HG03175 (cell line): Measurements from ENCODE around the gene POU1F1.
A peak's percentile ranks its signal among the peaks of the same experiment; 100 is the strongest.
"Not testable (repeated sequence)": the region's sequence is repeated elsewhere in the genome, so short reads cannot be mapped to it uniquely, and the experiment has no call there.

ENCODE experiments used
- ATAC-seq: cut with Tn5 transposase; IDR thresholded peaks from one replicate; pipeline ENCODE4 v1.9.1; 2021; ENCODE audit warnings: mild to moderate bottlenecking, moderate library complexity; ENCODE audit not compliant: unreplicated experiment

Gene POU1F1

GRCh38 chr3:87276484-87276883, at the start of gene POU1F1:
POU1F1 (minus strand) TSS chr3:87276584; CDS start chr3:87276462, 122 bp downstream.
- no peak for ATAC-seq

- ATAC-seq = no peak
Measured at GRCh38 chr3:87324609-87325008, 48.2 kb upstream of the POU1F1 start.

GRCh38 chr3:87320756-87321626, 44.6 kb upstream of the POU1F1 start:
- no peak for ATAC-seq

GRCh38 chr3:87318617-87319021, 42.2 kb upstream of the POU1F1 start:
- ATAC-seq = no peak

- ATAC-seq = no peak
Measured at GRCh38 chr3:87317779-87318178, 41.4 kb upstream of the POU1F1 start.

- ATAC-seq = no peak
Measured at GRCh38 chr3:87313641-87314040, 37.3 kb upstream of the POU1F1 start.

GRCh38 chr3:87311309-87311708, 34.9 kb upstream of the POU1F1 start:
- no peak for ATAC-seq

- no peak for ATAC-seq
Measured at GRCh38 chr3:87309601-87310000, 33.2 kb upstream of the POU1F1 start.

GRCh38 chr3:87307805-87308204, 31.4 kb upstream of the POU1F1 start:
- ATAC-seq = peak; percentile 73

- no peak for ATAC-seq
Measured at GRCh38 chr3:87305517-87305916, 29.1 kb upstream of the POU1F1 start.

GRCh38 chr3:87305031-87305430, 28.6 kb upstream of the POU1F1 start:
- not testable (repeated sequence) for ATAC-seq

GRCh38 chr3:87298111-87298718, 21.8 kb upstream of the POU1F1 start:
- peak; percentile 85 for ATAC-seq

GRCh38 chr3:87288446-87288845, 12.1 kb upstream of the POU1F1 start:
- ATAC-seq = no peak

- no peak for ATAC-seq
Measured at GRCh38 chr3:87287011-87287410, 10.6 kb upstream of the POU1F1 start.

- ATAC-seq = peak; percentile 69
Measured at GRCh38 chr3:87272718-87273341, 3.6 kb downstream of the POU1F1 start.

GRCh38 chr3:87270908-87271700, 5.3 kb downstream of the POU1F1 start:
- no peak for ATAC-seq

GRCh38 chr3:87269723-87270122, 6.7 kb downstream of the POU1F1 start:
- ATAC-seq = no peak

GRCh38 chr3:87268646-87269211, 7.7 kb downstream of the POU1F1 start:
- no peak for ATAC-seq

GRCh38 chr3:87267953-87268645, 8.3 kb downstream of the POU1F1 start:
- ATAC-seq = no peak

GRCh38 chr3:87261925-87262324, 14.5 kb downstream of the POU1F1 start:
- no peak for ATAC-seq
